SK-N-SH (cell line): ENCODE data around the gene DSCAML1.

Experiments
- CTCF ChIP-seq: fragments of 200-600 bp; sonication (generic); IDR thresholded peaks from 2 replicates; pipeline ENCODE4 v1.6.1; 2017; ENCODE audit warnings: antibody characterized with exemption, mild to moderate bottlenecking, moderate library complexity
- ELF1 ChIP-seq: IDR thresholded peaks from 2 replicates; pipeline ENCODE4 v1.4.0; 2012
- EP300 ChIP-seq, 2 experiments: IDR thresholded peaks; 2 replicates each; pipeline versions ENCODE4 v1.4.0 to v1.6.1; 2012; ENCODE audit warnings: borderline replicate concordance in 1 of 2, low read depth in 1 of 2, low read length in 1 of 2
- EZH2phosphoT487 ChIP-seq: fragments of 200-600 bp; sonication (generic); IDR thresholded peaks from 2 replicates; pipeline ENCODE4 v1.6.1; 2017; ENCODE audit warnings: low read depth, mixed run types, mild to moderate bottlenecking, antibody characterized with exemption, moderate library complexity, borderline replicate concordance
- JUND ChIP-seq: IDR thresholded peaks from 2 replicates; pipeline ENCODE4 v1.4.0; 2012
- RCOR1 ChIP-seq: fragments of 150-350 bp; IDR thresholded peaks from 2 replicates; pipeline ENCODE4 v1.6.1; 2017; ENCODE audit warnings: antibody characterized with exemption, low read length
- REST ChIP-seq: IDR thresholded peaks from 2 replicates; pipeline ENCODE4 v1.6.1; 2012; ENCODE audit warnings: mild to moderate bottlenecking, low read depth, low read length, moderate library complexity
- RFX5 ChIP-seq: IDR thresholded peaks from 2 replicates; pipeline ENCODE4 v1.6.1; 2012; ENCODE audit warnings: mild to moderate bottlenecking, improper control_type of control experiment, low read length
- RXRA ChIP-seq: IDR thresholded peaks from 2 replicates; pipeline ENCODE4 v1.4.0; 2012; ENCODE audit warnings: low read depth, mild to moderate bottlenecking, borderline replicate concordance
- TAF1 ChIP-seq: IDR thresholded peaks from 2 replicates; pipeline ENCODE4 v1.6.1; 2012; ENCODE audit warnings: low read depth, mild to moderate bottlenecking, low read length, moderate library complexity, borderline replicate concordance
- TCF12 ChIP-seq: IDR thresholded peaks from 2 replicates; pipeline ENCODE4 v1.4.0; 2012
- USF1 ChIP-seq: IDR thresholded peaks from 2 replicates; pipeline ENCODE4 v1.4.0; 2012; ENCODE audit warnings: low read depth, borderline replicate concordance
- USF2 ChIP-seq: fragments of 150-350 bp; IDR thresholded peaks from 2 replicates; pipeline ENCODE4 v1.6.1; 2017; ENCODE audit warnings: antibody characterized with exemption, low read length, low read depth, borderline replicate concordance
- YY1 ChIP-seq: IDR thresholded peaks from 2 replicates; pipeline ENCODE4 v1.4.0; 2012; ENCODE audit warnings: low read depth, mild to moderate bottlenecking

- TF ChIP-seq CTCF (no peak), EP300 (IDR thresholded peaks at IDR 0.05; ENCODE audit: borderline replicate concordance in 1 of 2, low read depth in 1 of 2, low read length in 1 of 2) (peak in 1 of 2 experiments; percentile 44; a peak in 1 of 4 replicates), EZH2phosphoT487 (no peak), ELF1 (no peak), TAF1 (no peak), RXRA (no peak), USF1 (no peak), USF2 (no peak), RFX5 (no peak), REST (no peak), JUND (no peak), RCOR1 (0 out of 2 replicates have a peak, but pooled peaks have one; percentile 15), TCF12 (no peak), YY1 (no peak)
Observed at GRCh38 chr11:117524468-117525183, 272.4 kb downstream of the DSCAML1 start.
